PC-3 (cell line): ENCODE data around the gene SLC9A8.

Source experiments
- EZH2 ChIP-seq: fragments of 300-600 bp; sonication (generic); IDR thresholded peaks from one replicate; pipeline ENCODE4 v1.6.1; 2017; ENCODE audit warnings: antibody characterized with exemption, mild to moderate bottlenecking, low read length; ENCODE audit not compliant: unreplicated experiment
- EZH2phosphoT487 ChIP-seq: fragments of 300-600 bp; sonication (generic); IDR thresholded peaks from 2 replicates; pipeline ENCODE4 v1.6.1; 2018; ENCODE audit warnings: mild to moderate bottlenecking, antibody characterized with exemption, low read length, borderline replicate concordance
- TF ChIP-seq, protein P1 (sequence below): fragments of 300-600 bp; sonication (generic); conservative IDR thresholded peaks from 2 replicates; pipeline ENCODE4 v1.5.1; 2017; ENCODE audit warnings: antibody characterized with exemption, low read depth, mild to moderate bottlenecking, low read length

DNA sequence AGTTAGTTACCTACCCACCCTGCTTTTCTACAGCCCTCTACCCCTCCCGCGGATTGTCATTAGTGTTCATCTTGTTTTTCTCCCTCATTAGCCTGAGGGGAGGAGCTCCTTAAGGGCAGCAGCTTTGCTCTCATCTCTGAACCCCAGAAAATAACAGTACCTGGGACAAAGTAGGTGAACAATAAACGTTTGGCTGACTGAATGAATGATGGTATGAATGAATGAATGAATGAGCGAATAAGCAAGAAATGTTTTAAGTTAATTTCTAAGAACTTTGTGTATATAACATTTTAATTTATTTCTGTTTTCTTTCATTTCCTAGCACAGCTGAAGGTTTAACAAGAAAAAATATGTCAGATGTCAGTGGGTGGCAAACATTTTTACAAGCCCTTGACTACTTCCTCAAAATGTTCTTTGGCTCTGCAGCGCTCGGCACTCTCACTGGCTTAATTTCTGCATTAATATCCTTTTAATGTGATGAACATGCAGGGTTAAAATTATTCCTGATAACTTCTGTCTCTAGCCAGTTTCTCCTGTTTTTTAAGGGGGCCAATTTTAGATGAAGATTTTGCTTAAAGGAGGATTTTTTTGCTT lies 50.1 kb downstream of the SLC9A8 start:
- TF ChIP-seq, protein P1, sequence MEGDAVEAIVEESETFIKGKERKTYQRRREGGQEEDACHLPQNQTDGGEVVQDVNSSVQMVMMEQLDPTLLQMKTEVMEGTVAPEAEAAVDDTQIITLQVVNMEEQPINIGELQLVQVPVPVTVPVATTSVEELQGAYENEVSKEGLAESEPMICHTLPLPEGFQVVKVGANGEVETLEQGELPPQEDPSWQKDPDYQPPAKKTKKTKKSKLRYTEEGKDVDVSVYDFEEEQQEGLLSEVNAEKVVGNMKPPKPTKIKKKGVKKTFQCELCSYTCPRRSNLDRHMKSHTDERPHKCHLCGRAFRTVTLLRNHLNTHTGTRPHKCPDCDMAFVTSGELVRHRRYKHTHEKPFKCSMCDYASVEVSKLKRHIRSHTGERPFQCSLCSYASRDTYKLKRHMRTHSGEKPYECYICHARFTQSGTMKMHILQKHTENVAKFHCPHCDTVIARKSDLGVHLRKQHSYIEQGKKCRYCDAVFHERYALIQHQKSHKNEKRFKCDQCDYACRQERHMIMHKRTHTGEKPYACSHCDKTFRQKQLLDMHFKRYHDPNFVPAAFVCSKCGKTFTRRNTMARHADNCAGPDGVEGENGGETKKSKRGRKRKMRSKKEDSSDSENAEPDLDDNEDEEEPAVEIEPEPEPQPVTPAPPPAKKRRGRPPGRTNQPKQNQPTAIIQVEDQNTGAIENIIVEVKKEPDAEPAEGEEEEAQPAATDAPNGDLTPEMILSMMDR: no peak
- TF ChIP-seq EZH2: no peak
- TF ChIP-seq EZH2phosphoT487: no peak
